CD14-positive monocyte (primary cell): ENCODE measurements around the gene CTDNEP1. TPM values are rescaled to one million over a fixed set of nuclear protein-coding genes. Genes with fewer than 3 reads are reported as not detected.

Experiments used
- DNase-seq, 3 donors: peaks; one replicate each; pipeline ENCODE4 v3.0.0-alpha.2; 2011 to 2022
- H2AFZ ChIP-seq: 2 replicates; pipeline ENCODE4 v1.6.0; 2012; ENCODE audit warnings: mild to moderate bottlenecking, low read depth, low read length, inconsistent platforms; ENCODE audit not compliant: insufficient read depth, poor library complexity, severe bottlenecking
- H3K27ac ChIP-seq, 2 donors: 1 replicate in 1 of 2; 2 replicates in 1 of 2; pipeline ENCODE4 v1.5.1; 2012 to 2013; ENCODE audit warnings: low read length in 2 of 2, control low read depth in 1 of 2, inconsistent platforms in 1 of 2, low read depth in 1 of 2, mild to moderate bottlenecking in 1 of 2
- H3K27me3 ChIP-seq, 2 donors: one replicate each; pipeline versions ENCODE4 v1.6.0 to v1.6.1; 2011 to 2013; ENCODE audit warnings: low read length in 2 of 2; ENCODE audit not compliant: control insufficient read depth in 2 of 2, insufficient read depth in 2 of 2
- H3K36me3 ChIP-seq, 2 donors: replicated peaks in 1 of 2; 1 replicate in 1 of 2; 2 replicates in 1 of 2; pipeline versions ENCODE4 v1.5.1 to v1.6.1; 2012 to 2013; ENCODE audit warnings: low read length in 2 of 2, control low read depth in 1 of 2, inconsistent platforms in 1 of 2, mild to moderate bottlenecking in 1 of 2; ENCODE audit not compliant: insufficient read depth in 2 of 2, control insufficient read depth in 1 of 2
- H3K4me1 ChIP-seq, 2 donors: 1 replicate in 1 of 2; 2 replicates in 1 of 2; pipeline versions ENCODE4 v1.5.1 to v1.6.1; 2012 to 2013; ENCODE audit warnings: low read length in 2 of 2, control low read depth in 1 of 2, inconsistent platforms in 1 of 2, mild to moderate bottlenecking in 1 of 2, moderate library complexity in 1 of 2; ENCODE audit not compliant: insufficient read depth in 2 of 2, control insufficient read depth in 1 of 2
- H3K4me2 ChIP-seq: replicated peaks from 2 replicates; pipeline ENCODE3; 2012; ENCODE audit warnings: low read length, moderate library complexity, mild to moderate bottlenecking; ENCODE audit not compliant: poor library complexity, severe bottlenecking; ENCODE audit errors: extremely low read depth
- H3K4me3 ChIP-seq, 3 experiments: fragments of 200-600 bp in 1 of 3; sonication (generic) in 1 of 3; replicated peaks in 1 of 3; 1 replicate in 2 of 3; 2 replicates in 1 of 3; pipeline ENCODE4 v1.5.1; 2011 to 2013; ENCODE audit warnings: low read length in 3 of 3, mild to moderate bottlenecking in 3 of 3, control low read depth in 2 of 3, low read depth in 2 of 3, inconsistent platforms in 1 of 3, moderate library complexity in 1 of 3
- H3K79me2 ChIP-seq: 2 replicates; pipeline ENCODE4 v1.6.0; 2012; ENCODE audit warnings: mild to moderate bottlenecking, control low read depth, inconsistent platforms, low read length, moderate library complexity; ENCODE audit not compliant: insufficient read depth
- H3K9ac ChIP-seq: 2 replicates; pipeline ENCODE4 v1.6.0; 2017; ENCODE audit warnings: low read length, mild to moderate bottlenecking; ENCODE audit not compliant: insufficient read depth, poor library complexity, severe bottlenecking
- H3K9me3 ChIP-seq, 2 donors: replicated peaks in 1 of 2; 1 replicate in 1 of 2; 2 replicates in 1 of 2; pipeline versions ENCODE4 v1.5.1 to v1.6.1; 2012 to 2013; ENCODE audit warnings: low read length in 2 of 2, control low read depth in 1 of 2; ENCODE audit not compliant: control insufficient read depth in 1 of 2, insufficient read depth in 1 of 2
- H4K20me1 ChIP-seq: 2 replicates; pipeline ENCODE4 v1.6.0; 2012; ENCODE audit warnings: mild to moderate bottlenecking, low read length, control low read depth, moderate library complexity; ENCODE audit not compliant: insufficient read depth
- H3K27ac Mint-ChIP-seq, 7 donors: one replicate each; pipeline ENCODE4 v1.8.0; 2020; ENCODE audit warnings: mild to moderate bottlenecking in 7 of 7, mixed read lengths in 7 of 7, moderate library complexity in 6 of 7, inconsistent platforms in 2 of 7
- H3K27me3 Mint-ChIP-seq, 3 donors: one replicate each; pipeline ENCODE4 v1.8.0; 2021 to 2022; ENCODE audit warnings: low read depth in 3 of 3, mild to moderate bottlenecking in 3 of 3, mixed read lengths in 3 of 3, moderate library complexity in 3 of 3, inconsistent platforms in 1 of 3
- H3K36me3 Mint-ChIP-seq, 2 donors: one replicate each; pipeline ENCODE4 v1.8.0; 2020; ENCODE audit warnings: mixed read lengths in 2 of 2, inconsistent platforms in 1 of 2, mild to moderate bottlenecking in 1 of 2
- H3K4me1 Mint-ChIP-seq: one replicate; pipeline ENCODE4 v1.8.0; 2020; ENCODE audit warnings: mild to moderate bottlenecking, mixed read lengths
- H3K4me3 Mint-ChIP-seq, 2 donors: one replicate each; pipeline ENCODE4 v1.8.0; 2020; ENCODE audit warnings: mild to moderate bottlenecking in 2 of 2, mixed read lengths in 2 of 2, moderate library complexity in 1 of 2
- H3K9me3 Mint-ChIP-seq, 7 donors: one replicate each; pipeline ENCODE4 v1.8.0; 2020 to 2022; ENCODE audit warnings: mixed read lengths in 7 of 7, mild to moderate bottlenecking in 6 of 7, moderate library complexity in 6 of 7, inconsistent platforms in 2 of 7
- WGBS: methylation state at CpG from one replicate; pipeline ENCODE4 v1.1.5; 2013; ENCODE audit warnings: missing lambda C conversion rate; ENCODE audit not compliant: insufficient coverage; 5-methylcytosine and 5-hydroxymethylcytosine counted together
- intact Hi-C, 2 donors: fragments of 100-400 bp; cut with micrococcal nuclease; formaldehyde crosslinking; loops; one replicate each; pipeline versions ENCODE4 v1.15.0 to v1.15.1; 2023
- polyA plus RNA-seq, 3 donors: library from polyadenylated mRNA; depleted of rRNA in 1 of 3; unstranded in 2 of 3; stranded (reverse) in 1 of 3; fragments of 300-500 nt in 2 of 3; fragments of >200 nt in 1 of 3; fragmentation: Illumina TruSeq in 2 of 3; gene quantifications; 1 replicate in 2 of 3; 2 replicates in 1 of 3; pipeline ENCODE4 v1.2.3, GENCODE V29; 2012 to 2021
- TF ChIP-seq, protein P1 (sequence below): fragments of 200-600 bp; IDR thresholded peaks from one replicate; pipeline ENCODE4 v1.8.0; 2022; ENCODE audit warnings: antibody characterized with exemption, mild to moderate bottlenecking

The CTDNEP1 gene
- polyA plus RNA-seq, 3 donors = 29.5 to 198 (median 38.3) TPM

DNA sequence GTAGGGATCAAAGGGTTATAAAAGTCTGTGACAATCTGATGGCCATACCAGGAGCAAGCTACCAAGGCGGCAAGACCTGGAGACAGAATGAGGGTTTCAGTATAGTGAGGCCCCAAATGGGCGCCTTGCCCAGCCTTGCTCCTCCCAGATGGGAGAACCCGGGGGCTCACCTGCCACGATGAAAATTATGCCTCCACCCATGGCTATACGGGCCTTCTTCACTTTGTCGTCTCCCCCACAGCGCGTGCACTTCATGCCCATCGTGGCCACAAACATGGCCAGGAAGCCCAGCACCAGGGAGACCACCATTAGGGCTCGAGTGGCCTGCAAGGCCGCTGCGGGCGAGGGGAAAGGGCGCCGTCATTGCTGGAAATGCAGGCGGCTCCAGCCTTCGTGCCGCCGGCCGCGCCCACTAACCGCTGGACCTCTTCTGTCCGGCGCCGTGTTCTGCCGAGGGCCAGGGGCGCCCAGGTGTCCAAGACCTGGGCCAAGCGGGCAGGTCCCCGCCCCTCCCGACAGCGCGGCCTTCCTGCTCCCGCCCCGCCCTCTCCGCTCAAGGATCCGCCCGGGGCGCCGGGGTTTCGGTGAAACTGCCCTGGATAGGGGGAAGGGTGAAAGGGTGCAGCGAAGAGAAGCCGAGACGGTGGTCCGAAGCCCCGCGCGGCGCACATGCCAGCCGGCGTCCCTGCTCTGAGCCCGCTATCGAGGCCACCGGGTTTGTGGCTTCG lies 9.3 kb upstream of the CTDNEP1 start:
- peak overlapping the region; percentile 8 to 81 (median 36) for H3K4me3 ChIP-seq
- intact Hi-C loops = no loop called here
- H3K4me1 ChIP-seq = peaks cover 31 to 45% of the 10 kb centered on the region in 2 donors
- no peaks in the 10 kb centered on the region for H4K20me1 ChIP-seq
- Mint-ChIP-seq H3K4me1 (peaks cover 38% of the 10 kb centered on the region), H3K9me3 (peaks cover 0 to 12% (median 9%) of the 10 kb centered on the region in 7 donors), H3K27me3 (peaks cover 36 to 61% (median 56%) of the 10 kb centered on the region in 3 donors), H3K4me3 (peak overlapping the region; percentile 76 to 87), H3K27ac (no peak overlapping the region), H3K36me3 (peaks cover 30 to 44% of the 10 kb centered on the region in 2 donors)
- H3K9me3 ChIP-seq = peaks cover 0 to 7% of the 10 kb centered on the region in 2 donors
- H3K79me2 ChIP-seq = no peaks in the 10 kb centered on the region
- peak overlapping the region; percentile 60 for H3K9ac ChIP-seq
- DNase-seq = no peak
- no peak overlapping the region for H3K27ac ChIP-seq
- TF ChIP-seq, protein P1, sequence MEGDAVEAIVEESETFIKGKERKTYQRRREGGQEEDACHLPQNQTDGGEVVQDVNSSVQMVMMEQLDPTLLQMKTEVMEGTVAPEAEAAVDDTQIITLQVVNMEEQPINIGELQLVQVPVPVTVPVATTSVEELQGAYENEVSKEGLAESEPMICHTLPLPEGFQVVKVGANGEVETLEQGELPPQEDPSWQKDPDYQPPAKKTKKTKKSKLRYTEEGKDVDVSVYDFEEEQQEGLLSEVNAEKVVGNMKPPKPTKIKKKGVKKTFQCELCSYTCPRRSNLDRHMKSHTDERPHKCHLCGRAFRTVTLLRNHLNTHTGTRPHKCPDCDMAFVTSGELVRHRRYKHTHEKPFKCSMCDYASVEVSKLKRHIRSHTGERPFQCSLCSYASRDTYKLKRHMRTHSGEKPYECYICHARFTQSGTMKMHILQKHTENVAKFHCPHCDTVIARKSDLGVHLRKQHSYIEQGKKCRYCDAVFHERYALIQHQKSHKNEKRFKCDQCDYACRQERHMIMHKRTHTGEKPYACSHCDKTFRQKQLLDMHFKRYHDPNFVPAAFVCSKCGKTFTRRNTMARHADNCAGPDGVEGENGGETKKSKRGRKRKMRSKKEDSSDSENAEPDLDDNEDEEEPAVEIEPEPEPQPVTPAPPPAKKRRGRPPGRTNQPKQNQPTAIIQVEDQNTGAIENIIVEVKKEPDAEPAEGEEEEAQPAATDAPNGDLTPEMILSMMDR = no peak
- H3K36me3 ChIP-seq = peaks cover 15 to 36% of the 10 kb centered on the region in 2 donors
- peaks cover 20 to 37% of the 10 kb centered on the region in 2 donors for H3K27me3 ChIP-seq
- H2AFZ ChIP-seq = peak overlapping the region; percentile 84
- WGBS = 10% methylated on average over 54 of the region's 54 CpGs
- H3K4me2 ChIP-seq = peak overlapping the region; percentile 97

DNA sequence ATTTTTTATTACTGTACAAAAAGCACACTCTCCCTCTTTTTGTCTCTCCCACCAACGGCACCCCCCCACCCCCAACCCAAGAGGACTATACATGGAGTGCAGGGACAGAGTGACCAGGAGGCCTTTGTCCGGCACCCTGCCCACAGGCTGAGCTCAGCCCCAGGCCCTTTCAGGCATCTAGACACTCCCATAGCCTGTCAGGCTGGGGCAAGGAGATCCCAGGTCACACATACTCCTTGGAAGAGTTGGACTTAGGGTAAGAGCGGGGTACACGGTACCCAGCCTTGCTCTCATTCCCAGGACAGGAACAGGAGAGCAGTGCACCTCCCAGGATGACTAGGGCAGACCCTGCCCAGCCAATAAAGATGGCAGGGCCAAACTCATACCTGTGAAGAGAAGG lies 8.6 kb upstream of the CTDNEP1 start:
- H3K9me3 ChIP-seq = peaks cover 0 to 7% of the 10 kb centered on the region in 2 donors
- 71% methylated on average over 2 of the region's 4 CpGs for WGBS
- intact Hi-C loops = no loop called here
- no peak overlapping the region for H3K27ac ChIP-seq
- TF ChIP-seq, protein P1 = no peak
- H4K20me1 ChIP-seq = no peaks in the 10 kb centered on the region
- peaks cover 0 to 12% (median 9%) of the 10 kb centered on the region in 7 donors for H3K9me3 Mint-ChIP-seq
- peaks cover 31 to 45% of the 10 kb centered on the region in 2 donors for H3K4me1 ChIP-seq
- no peak for DNase-seq
- peak overlapping the region; percentile 84 for H2AFZ ChIP-seq
- H3K36me3 ChIP-seq = peaks cover 17 to 42% of the 10 kb centered on the region in 2 donors
- H3K27me3 Mint-ChIP-seq = peaks cover 32 to 55% (median 51%) of the 10 kb centered on the region in 3 donors
- H3K79me2 ChIP-seq = no peaks in the 10 kb centered on the region
- peaks cover 32 to 50% of the 10 kb centered on the region in 2 donors for H3K36me3 Mint-ChIP-seq
- H3K4me3 Mint-ChIP-seq = peak overlapping the region in 1 of 2 donors; percentile 87
- H3K4me1 Mint-ChIP-seq = peaks cover 38% of the 10 kb centered on the region
- H3K27ac Mint-ChIP-seq = peak overlapping the region in 1 of 7 donors; percentile 37
- no peak overlapping the region for H3K4me2 ChIP-seq
- peaks cover 20 to 35% of the 10 kb centered on the region in 2 donors for H3K27me3 ChIP-seq
- no peak overlapping the region for H3K4me3 ChIP-seq
- H3K9ac ChIP-seq = no peak overlapping the region
